Measurements from ENCODE around the gene SLMAP. TPM values are rescaled to one million over a fixed set of nuclear protein-coding genes. Genes with fewer than 3 reads are reported as not detected.

SLMAP gene
- total and polyA plus RNA-seq, 7 donors: 31.2 to 180 (median 106) TPM

- no peak for DNase-seq
- intact Hi-C loops (cut with DNase I): no loop called here
- Histone ChIP-seq H3K27ac (no peak overlapping the region), H3K4me3 (no peak overlapping the region), H3K27me3 (ENCODE audit: insufficient read depth in 3 of 3, low read length in 2 of 3) (no peaks in the 10 kb centered on the region), H3K9me3 (no peaks in the 10 kb centered on the region), H3K36me3 (ENCODE audit: insufficient read depth in 1 of 2, low read depth in 1 of 2) (no peaks in the 10 kb centered on the region), H3K4me1 (peaks cover 29% of the 10 kb centered on the region)
- no peak for TF ChIP-seq CTCF (IDR thresholded peaks at IDR 0.05)
- 66 to 68% (median 67%) methylated on average over 1 of the region's 1 CpG for WGBS, 3 donors
- no peak for ATAC-seq
Measured at GRCh38 chr3:57785446-57785845, 29.3 kb downstream of the SLMAP start.

GRCh38 chr3:57787867-57788623 lies 31.9 kb downstream of the SLMAP start:
- Histone ChIP-seq H3K27me3 (ENCODE audit: insufficient read depth in 3 of 3, low read length in 2 of 3) (no peaks in the 10 kb centered on the region), H3K4me3 (no peak overlapping the region), H3K4me1 (peaks cover 25% of the 10 kb centered on the region), H3K36me3 (ENCODE audit: insufficient read depth in 1 of 2, low read depth in 1 of 2) (no peaks in the 10 kb centered on the region), H3K27ac (no peak overlapping the region), H3K9me3 (no peaks in the 10 kb centered on the region)
- DNase-seq: no peak
- TF ChIP-seq CTCF (IDR thresholded peaks at IDR 0.05): no peak
- peak in 1 of 4 donors; percentile 33 for ATAC-seq
- WGBS, 3 donors: 78 to 83% (median 82%) methylated on average over 2 of the region's 2 CpGs
- intact Hi-C loops (cut with DNase I): no loop called here

GRCh38 chr3:57788624-57789018 lies 32.5 kb downstream of the SLMAP start:
- Histone ChIP-seq H3K4me3 (no peak overlapping the region), H3K9me3 (no peaks in the 10 kb centered on the region), H3K36me3 (ENCODE audit: insufficient read depth in 1 of 2, low read depth in 1 of 2) (no peaks in the 10 kb centered on the region), H3K4me1 (peaks cover 24% of the 10 kb centered on the region), H3K27ac (no peak overlapping the region), H3K27me3 (ENCODE audit: insufficient read depth in 3 of 3, low read length in 2 of 3) (no peaks in the 10 kb centered on the region)
- intact Hi-C loops (cut with DNase I): no loop called here
- TF ChIP-seq CTCF (IDR thresholded peaks at IDR 0.05): no peak
- no peak for DNase-seq
- ATAC-seq: no peak
- 86 to 94% (median 91%) methylated on average over 3 of the region's 3 CpGs for WGBS, 3 donors

GRCh38 chr3:57791245-57791644 lies 35.1 kb downstream of the SLMAP start:
- TF ChIP-seq CTCF (IDR thresholded peaks at IDR 0.05): no peak
- peaks cover 26% of the 10 kb centered on the region for H3K4me1 ChIP-seq

GRCh38 chr3:57792198-57792597 lies 36.1 kb downstream of the SLMAP start:
- Histone ChIP-seq H3K36me3 (ENCODE audit: insufficient read depth in 1 of 2, low read depth in 1 of 2) (no peaks in the 10 kb centered on the region), H3K4me1 (peaks cover 26% of the 10 kb centered on the region), H3K27me3 (ENCODE audit: insufficient read depth in 3 of 3, low read length in 2 of 3) (no peaks in the 10 kb centered on the region), H3K9me3 (no peaks in the 10 kb centered on the region), H3K27ac (no peak overlapping the region), H3K4me3 (no peak overlapping the region)
- no peak for ATAC-seq
- intact Hi-C loops (cut with DNase I): no loop called here
- no peak for TF ChIP-seq CTCF (IDR thresholded peaks at IDR 0.05)
- no peak for DNase-seq
- WGBS, 3 donors: 83 to 85% (median 84%) methylated on average over 1 of the region's 1 CpG

More at GRCh38 chr3:57791245-57791644, 35.1 kb downstream of the SLMAP start:
- Histone ChIP-seq H3K4me3 (no peak overlapping the region), H3K27me3 (ENCODE audit: insufficient read depth in 3 of 3, low read length in 2 of 3) (no peaks in the 10 kb centered on the region), H3K27ac (no peak overlapping the region), H3K36me3 (ENCODE audit: insufficient read depth in 1 of 2, low read depth in 1 of 2) (no peaks in the 10 kb centered on the region), H3K9me3 (no peaks in the 10 kb centered on the region)
- WGBS, 3 donors: 94 to 95% (median 95%) methylated on average over 2 of the region's 2 CpGs
- intact Hi-C loops (cut with DNase I): no loop called here
- DNase-seq (no peak), ATAC-seq (no peak)

Measured in psoas muscle (tissue), 8 donors.